Heart left ventricle (tissue), 13 donors: ENCODE data around the gene ZNF362.

Experiments used
- CTCF ChIP-seq, 12 donors: fragments of 200-600 bp; sonication (generic) in 4 of 12; IDR thresholded peaks; one replicate each; pipeline versions ENCODE4 v1.5.0 to v1.8.0; 2018 to 2022; ENCODE audit warnings: antibody characterized with exemption in 12 of 12, mild to moderate bottlenecking in 5 of 12
- POLR2A ChIP-seq, 2 donors: fragments of 450-650 bp; IDR thresholded peaks; one replicate each; pipeline ENCODE4 v1.6.1; 2017; ENCODE audit warnings: antibody characterized with exemption in 2 of 2, mild to moderate bottlenecking in 2 of 2, moderate library complexity in 2 of 2
- donor health status: ischemic (EF 13 %, LVEDD 7.1; RV severe dilation, severe dysfunction).
- donor health status: DM: no; HTN: yes; CAD: no.
- donor health status: DM: no; HTN: no; CAD: no.
- donor health status: ischemic (EF 25% LVEDD 6.9; RV normal size, moderate dysfunction).
- donor health status: ischemic (EF 25% LVEDD 5.7; RV mildly dilated, moderate dysfunction).
- donor health status: ischemic (EF 35%, LVEDD 5.7; RV mildly dilated, moderate dysfunction).
- donor health status: nonischemic (EF 11% LVEDD 7.7; RV severe dilation, severe dysfunction).
- donor health status: DM: yes; HTN: yes; CAD: no.
- donor health status: PGD.
- donor health status: ischemic (EF 29% LVEDD 5.4; RV normal size, mild dysfunction).
- donor health status: nonischemic (EF 23%, LVEDD 6.1; RV moderate dilation, normal function).

- no peak for TF ChIP-seq CTCF (IDR thresholded peaks at IDR 0.05)
- TF ChIP-seq POLR2A (IDR thresholded peaks at IDR 0.05) = no peak
These were observed 33.5 kb downstream of the ZNF362 start for GRCh38 chr1:33289858-33290154.
